Measurements from ENCODE around the gene JPH3. TPM values are rescaled to one million over a fixed set of nuclear protein-coding genes. Genes with fewer than 3 reads are reported as not detected.

Gene JPH3
- polyA plus RNA-seq, 2 of the 4 experiments (the other 2 are of a cell fraction), result 0.36 to 1.6 TPM

DNA sequence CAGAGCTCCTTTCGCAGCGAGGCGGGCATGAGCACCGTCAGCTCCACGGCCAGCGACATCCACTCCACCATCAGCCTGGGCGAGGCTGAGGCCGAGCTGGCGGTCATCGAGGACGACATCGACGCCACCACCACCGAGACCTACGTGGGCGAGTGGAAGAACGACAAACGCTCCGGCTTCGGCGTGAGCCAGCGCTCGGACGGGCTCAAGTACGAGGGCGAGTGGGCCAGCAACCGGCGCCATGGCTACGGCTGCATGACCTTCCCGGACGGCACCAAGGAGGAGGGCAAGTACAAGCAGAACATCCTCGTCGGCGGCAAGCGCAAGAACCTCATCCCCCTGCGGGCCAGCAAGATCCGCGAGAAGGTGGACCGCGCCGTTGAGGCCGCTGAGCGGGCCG lies 42.3 kb downstream of the JPH3 start:
- ChIA-PET POLR2A (no interaction called here), CTCF (interaction anchor here (13.7 kb wide), 1 partner anchor 9 kb away, joined by 150 read pairs; no protein-coding TSS in a partner anchor)
- DNase-seq (ENCODE audit: low read depth in 1 of 2, low spot score in 1 of 2), result no peak
- Histone ChIP-seq H3K27ac (no peak overlapping the region), H3K4me3 (no peak overlapping the region), H3K9me3 (no peaks in the 10 kb centered on the region), H3K4me1 (peaks cover 9% of the 10 kb centered on the region), H3K4me2 (no peak overlapping the region)
- 92% methylated on average over 44 of the region's 44 CpGs for WGBS (ENCODE audit: missing lambda C conversion rate)
- ATAC-seq, result no peak
- no peak for FAIRE-seq
- TF ChIP-seq, protein P1, sequence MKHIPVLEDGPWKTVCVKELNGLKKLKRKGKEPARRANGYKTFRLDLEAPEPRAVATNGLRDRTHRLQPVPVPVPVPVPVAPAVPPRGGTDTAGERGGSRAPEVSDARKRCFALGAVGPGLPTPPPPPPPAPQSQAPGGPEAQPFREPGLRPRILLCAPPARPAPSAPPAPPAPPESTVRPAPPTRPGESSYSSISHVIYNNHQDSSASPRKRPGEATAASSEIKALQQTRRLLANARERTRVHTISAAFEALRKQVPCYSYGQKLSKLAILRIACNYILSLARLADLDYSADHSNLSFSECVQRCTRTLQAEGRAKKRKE (CRISPR knock-in tag; IDR thresholded peaks at IDR 0.05; ENCODE audit: low read depth), result no peak
- TF ChIP-seq, protein P2, sequence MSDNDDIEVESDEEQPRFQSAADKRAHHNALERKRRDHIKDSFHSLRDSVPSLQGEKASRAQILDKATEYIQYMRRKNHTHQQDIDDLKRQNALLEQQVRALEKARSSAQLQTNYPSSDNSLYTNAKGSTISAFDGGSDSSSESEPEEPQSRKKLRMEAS (IDR thresholded peaks at IDR 0.05), result no peak
- TF ChIP-seq POLR2A (IDR thresholded peaks at IDR 0.05; ENCODE audit: low read length) (no peak), ZFP36 (IDR thresholded peaks at IDR 0.05; ENCODE audit: borderline replicate concordance, partially characterized antibody) (no peak), MAFK (IDR thresholded peaks at IDR 0.05; ENCODE audit: partially characterized antibody) (no peak), PHF8 (IDR thresholded peaks at IDR 0.05; ENCODE audit: borderline replicate concordance, low read depth) (no peak), JUN (IDR thresholded peaks at IDR 0.05) (no peak), GATA3 (IDR thresholded peaks at IDR 0.05; ENCODE audit: borderline replicate concordance) (no peak), ESRRA (IDR thresholded peaks at IDR 0.05; ENCODE audit: borderline replicate concordance, low read length) (no peak), HOXA7 (CRISPR knock-in tag; IDR thresholded peaks at IDR 0.05) (no peak)

DNA sequence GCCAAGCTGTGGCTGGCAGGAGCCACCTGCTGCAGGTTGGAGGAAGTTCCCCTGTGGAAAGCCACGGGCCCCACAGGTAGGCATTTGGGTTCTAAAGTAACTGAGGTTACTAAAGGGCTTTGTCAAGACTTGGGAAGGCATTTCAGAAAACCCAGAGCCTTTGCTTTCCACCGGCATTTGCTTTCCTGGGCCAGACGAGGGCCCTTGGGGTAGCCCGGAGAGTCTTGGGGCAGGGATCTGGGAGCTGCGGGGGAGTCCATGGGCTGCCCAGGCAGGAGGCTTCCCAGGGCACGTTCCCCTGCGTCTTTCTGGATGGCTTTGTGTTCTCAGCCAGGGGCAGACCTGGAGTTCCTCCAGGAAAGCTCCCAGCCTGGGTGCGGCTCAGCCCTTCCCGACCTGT lies 43.5 kb downstream of the JPH3 start:
- DNase-seq (ENCODE audit: low read depth in 1 of 2, low spot score in 1 of 2), result no peak
- FAIRE-seq, result no peak
- H3K4me3 ChIP-seq, result no peak overlapping the region
- H3K27ac ChIP-seq, result no peak overlapping the region
- H3K4me1 ChIP-seq, result peaks cover 9% of the 10 kb centered on the region
- H3K4me2 ChIP-seq, result no peak overlapping the region
- no peak for ATAC-seq
- H3K9me3 ChIP-seq, result no peaks in the 10 kb centered on the region
- WGBS (ENCODE audit: missing lambda C conversion rate), result 66% methylated on average over 9 of the region's 9 CpGs
- TF ChIP-seq ZSCAN20 (CRISPR knock-in tag; IDR thresholded peaks at IDR 0.05) (no peak), HOXB13 (CRISPR knock-in tag; IDR thresholded peaks at IDR 0.05; ENCODE audit: low read depth) (no peak)
- POLR2A ChIA-PET, result no interaction called here
- CTCF ChIA-PET, result interaction anchor here (1.8 to 13.7 kb wide), 2 partner anchors 10 to 57 kb away, joined by 4 to 150 read pairs; no protein-coding TSS in a partner anchor

DNA sequence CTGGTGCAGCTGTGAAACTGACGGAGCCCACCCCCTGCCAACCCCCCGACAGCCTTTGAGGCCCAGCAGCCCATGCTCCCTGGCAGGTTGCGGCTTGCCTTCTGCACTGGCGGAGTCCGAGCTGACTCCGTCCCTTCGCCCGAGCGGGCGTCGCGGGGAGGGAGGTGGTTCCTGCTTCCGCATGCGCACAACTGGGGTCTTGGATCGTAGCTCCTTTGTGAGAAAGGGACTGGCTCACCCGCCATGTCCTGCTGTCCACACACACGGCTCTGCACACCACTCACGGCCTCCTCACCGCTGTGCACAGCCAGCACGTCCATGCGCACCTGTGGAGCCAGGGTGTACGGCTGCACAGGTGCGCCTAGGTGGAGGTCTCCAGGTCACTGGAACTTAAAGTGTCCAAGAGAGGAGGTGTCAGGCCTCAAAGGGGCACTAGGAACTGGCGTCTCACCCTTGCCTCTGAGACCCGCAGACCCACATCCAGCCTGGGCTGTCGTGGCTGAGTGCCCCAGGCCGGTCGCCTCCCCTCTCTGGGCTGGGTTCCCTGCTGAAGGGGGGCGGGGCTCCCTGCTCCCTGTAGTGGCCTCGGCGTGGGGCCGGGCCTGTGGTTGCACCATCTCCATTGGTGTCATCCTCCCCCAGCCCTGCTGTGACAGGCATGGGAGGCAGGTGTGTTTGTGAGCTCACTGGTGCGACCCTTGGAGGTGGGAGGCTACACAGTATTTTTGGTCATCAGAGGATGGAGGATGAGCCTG lies 45.3 kb downstream of the JPH3 start:
- FAIRE-seq (no peak), ATAC-seq (no peak; a peak in 1 of 6 replicates), DNase-seq (ENCODE audit: low read depth in 1 of 2, low spot score in 1 of 2) (no peak)
- ChIA-PET POLR2A (no interaction called here), CTCF (interaction anchor here (1.4 to 13.7 kb wide), 4 partner anchors 12 to 59 kb away, joined by 3 to 150 read pairs (median 4); no protein-coding TSS in a partner anchor)
- no peak overlapping the region for H3K4me3 ChIP-seq
- H3K4me2 ChIP-seq, result no peak overlapping the region
- peaks cover 9% of the 10 kb centered on the region for H3K4me1 ChIP-seq
- no peaks in the 10 kb centered on the region for H3K9me3 ChIP-seq
- no peak for TF ChIP-seq KDM5A (IDR thresholded peaks at IDR 0.05)
- no peak overlapping the region for H3K27ac ChIP-seq
- WGBS (ENCODE audit: missing lambda C conversion rate), result 82% methylated on average over 24 of the region's 33 CpGs

DNA sequence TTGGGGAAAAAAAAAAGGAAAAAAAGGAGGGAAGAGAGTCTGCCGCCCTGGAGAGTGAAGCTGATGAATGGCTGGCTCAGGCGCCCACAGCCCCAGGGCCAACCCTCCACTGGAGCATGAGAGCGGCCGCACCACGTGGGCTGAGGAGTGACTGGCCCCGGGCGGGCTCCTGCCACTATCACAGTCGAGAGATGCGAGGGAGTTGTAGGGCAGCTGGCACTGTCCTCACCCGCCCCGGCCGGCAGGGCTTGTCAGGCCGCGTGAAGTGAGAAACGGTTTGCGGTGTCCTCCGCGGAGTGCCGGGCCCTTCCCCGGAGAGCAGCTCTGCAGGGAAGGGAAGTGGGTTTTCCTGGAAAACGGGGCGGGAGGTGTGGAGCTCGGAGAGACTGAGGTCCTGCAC lies 45.9 kb downstream of the JPH3 start:
- DNase-seq (ENCODE audit: low read depth in 1 of 2, low spot score in 1 of 2), result no peak
- Histone ChIP-seq H3K27ac (no peak overlapping the region), H3K4me3 (no peak overlapping the region), H3K4me1 (peaks cover 9% of the 10 kb centered on the region), H3K9me3 (no peaks in the 10 kb centered on the region), H3K4me2 (no peak overlapping the region)
- WGBS (ENCODE audit: missing lambda C conversion rate), result 84% methylated on average over 23 of the region's 23 CpGs
- FAIRE-seq, result no peak
- peak in 1 of 2 experiments; percentile 11; a peak in 1 of 6 replicates for ATAC-seq
- ChIA-PET POLR2A (no interaction called here), CTCF (interaction anchor here (1.4 to 13.7 kb wide), 3 partner anchors 12 to 54 kb away, joined by 3 to 150 read pairs (median 4); no protein-coding TSS in a partner anchor)
- no peak for TF ChIP-seq HDAC2 (IDR thresholded peaks at IDR 0.05)
- no peak for TF ChIP-seq HOXA7 (CRISPR knock-in tag; IDR thresholded peaks at IDR 0.05)
- TF ChIP-seq HOXB13 (CRISPR knock-in tag; IDR thresholded peaks at IDR 0.05; ENCODE audit: low read depth), result no peak
- TF ChIP-seq MAZ (IDR thresholded peaks at IDR 0.05; ENCODE audit: borderline replicate concordance, low read depth, low read length), result no peak
- no peak for TF ChIP-seq CEBPB (IDR thresholded peaks at IDR 0.05)
- TF ChIP-seq SMC3 (IDR thresholded peaks at IDR 0.05), result no peak
- no peak for TF ChIP-seq EP300 (IDR thresholded peaks at IDR 0.05)
- no peak for TF ChIP-seq CHD2 (IDR thresholded peaks at IDR 0.05; ENCODE audit: low read length, partially characterized antibody)
- TF ChIP-seq KDM1A (IDR thresholded peaks at IDR 0.05; ENCODE audit: low read depth), result no peak
- TF ChIP-seq JUN (IDR thresholded peaks at IDR 0.05), result no peak
- no peak for TF ChIP-seq KDM5A (IDR thresholded peaks at IDR 0.05)
- no peak for TF ChIP-seq ZSCAN20 (CRISPR knock-in tag; IDR thresholded peaks at IDR 0.05)
